ENCODE results near the gene PRAME.
"Not testable (repeated sequence)": the region's sequence is repeated elsewhere in the genome, so short reads cannot be mapped to it uniquely, and the experiment has no call there.

Gene PRAME

DNA sequence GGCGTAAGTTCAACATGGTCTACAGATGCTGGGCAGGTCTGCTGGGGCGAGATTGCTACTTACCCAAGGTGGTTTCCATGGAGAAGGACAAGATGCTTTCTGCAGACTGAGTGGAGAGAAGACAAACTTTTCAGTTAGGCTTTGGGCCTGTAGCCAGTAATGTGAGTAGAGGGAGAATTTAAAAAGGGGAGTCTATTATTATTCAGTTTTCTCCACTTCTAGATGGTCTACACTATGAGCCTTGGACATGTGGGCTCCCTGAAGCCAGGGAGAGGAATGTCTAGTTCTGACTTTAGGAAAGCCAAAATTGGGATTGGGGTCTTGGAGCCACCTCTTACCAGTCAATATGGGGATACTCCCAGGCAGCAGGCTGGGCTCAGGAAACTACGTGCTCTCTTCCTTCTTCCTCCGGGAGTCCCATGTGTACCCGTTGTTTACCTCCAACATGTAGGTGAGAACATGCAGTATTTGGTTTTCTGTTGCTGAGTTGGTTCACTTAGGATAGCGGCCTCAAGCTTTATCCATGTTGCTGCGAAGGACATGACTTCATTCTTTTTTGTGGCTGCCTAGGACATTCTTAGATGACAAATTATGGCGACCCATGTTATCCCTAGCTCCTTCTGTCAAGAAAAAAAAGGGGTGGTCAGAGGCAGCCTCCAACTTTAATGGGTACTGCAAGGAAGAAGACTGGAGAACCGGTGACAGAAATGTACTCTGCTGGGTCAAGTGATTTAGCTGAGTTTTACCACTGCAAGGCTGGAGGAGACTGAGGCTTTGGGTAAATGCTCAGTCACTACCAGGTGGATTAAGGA is 24.3 kb downstream of the PRAME start:
- Histone ChIP-seq H3K36me3 (replicated peaks) (no peaks in the 10 kb centered on the region), H3K27me3 (replicated peaks) (peaks cover 2% of the 10 kb centered on the region), H3K27ac (no peak overlapping the region), H3K4me3 (ENCODE audit: low read depth, low read length) (no peak overlapping the region)
- in situ Hi-C loops (cut with HindIII; ENCODE audit: low pct_ligation_motif_present, low sequenced_read_pairs), result no loop called here
- TF ChIP-seq, protein P1, sequence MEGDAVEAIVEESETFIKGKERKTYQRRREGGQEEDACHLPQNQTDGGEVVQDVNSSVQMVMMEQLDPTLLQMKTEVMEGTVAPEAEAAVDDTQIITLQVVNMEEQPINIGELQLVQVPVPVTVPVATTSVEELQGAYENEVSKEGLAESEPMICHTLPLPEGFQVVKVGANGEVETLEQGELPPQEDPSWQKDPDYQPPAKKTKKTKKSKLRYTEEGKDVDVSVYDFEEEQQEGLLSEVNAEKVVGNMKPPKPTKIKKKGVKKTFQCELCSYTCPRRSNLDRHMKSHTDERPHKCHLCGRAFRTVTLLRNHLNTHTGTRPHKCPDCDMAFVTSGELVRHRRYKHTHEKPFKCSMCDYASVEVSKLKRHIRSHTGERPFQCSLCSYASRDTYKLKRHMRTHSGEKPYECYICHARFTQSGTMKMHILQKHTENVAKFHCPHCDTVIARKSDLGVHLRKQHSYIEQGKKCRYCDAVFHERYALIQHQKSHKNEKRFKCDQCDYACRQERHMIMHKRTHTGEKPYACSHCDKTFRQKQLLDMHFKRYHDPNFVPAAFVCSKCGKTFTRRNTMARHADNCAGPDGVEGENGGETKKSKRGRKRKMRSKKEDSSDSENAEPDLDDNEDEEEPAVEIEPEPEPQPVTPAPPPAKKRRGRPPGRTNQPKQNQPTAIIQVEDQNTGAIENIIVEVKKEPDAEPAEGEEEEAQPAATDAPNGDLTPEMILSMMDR (IDR thresholded peaks at IDR 0.05; ENCODE audit: low read depth, low read length, missing control alignments), result no peak
- no peak for DNase-seq

DNA sequence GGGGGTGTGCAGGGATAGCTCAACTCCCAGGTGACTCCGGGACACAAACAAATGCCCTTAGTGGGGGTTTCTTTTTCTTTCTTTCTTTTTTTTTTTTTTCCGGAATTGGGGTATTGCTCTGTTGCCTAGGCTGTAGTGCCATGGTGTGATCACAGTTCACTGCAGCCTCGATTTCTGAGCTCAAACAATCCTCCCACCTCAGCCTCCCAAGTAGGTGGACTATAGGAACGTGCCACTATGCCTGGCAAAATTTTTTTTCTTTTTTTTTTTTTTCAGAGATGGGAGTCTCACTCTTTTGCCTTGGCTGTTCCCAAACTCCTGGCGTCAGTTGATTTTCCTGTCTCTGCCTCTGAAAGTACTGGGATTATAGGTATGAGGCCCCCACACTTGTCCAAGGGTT is 25.2 kb downstream of the PRAME start:
- Histone ChIP-seq H3K4me3 (ENCODE audit: low read depth, low read length) (no peak overlapping the region), H3K27ac (no peak overlapping the region), H3K36me3 (replicated peaks) (no peaks in the 10 kb centered on the region), H3K27me3 (replicated peaks) (peaks cover 2% of the 10 kb centered on the region)
- no peak for DNase-seq
- in situ Hi-C loops (cut with HindIII; ENCODE audit: low pct_ligation_motif_present, low sequenced_read_pairs), result no loop called here
- TF ChIP-seq, protein P1 (IDR thresholded peaks at IDR 0.05; ENCODE audit: low read depth, low read length, missing control alignments), result no peak

DNA sequence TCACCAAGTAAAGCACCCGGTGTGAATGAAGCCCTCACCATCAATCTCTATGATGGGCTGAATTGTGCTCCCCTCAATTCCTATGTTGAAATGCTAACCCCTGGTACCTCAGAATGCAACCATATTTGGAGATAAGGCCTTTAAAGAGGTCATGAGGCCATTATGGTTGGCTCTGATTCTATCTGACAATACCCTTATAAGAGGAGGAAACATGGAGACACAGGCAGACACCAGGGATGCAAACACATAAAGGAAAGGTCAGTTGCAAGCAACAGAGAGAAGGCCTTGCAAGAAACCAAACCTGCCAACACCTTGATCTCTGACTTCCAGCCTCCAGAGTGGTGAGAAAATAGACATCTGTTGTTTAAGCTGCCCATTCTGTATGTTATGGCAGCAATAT is 25.6 kb downstream of the PRAME start:
- no peak overlapping the region for H3K27ac ChIP-seq
- peaks cover 2% of the 10 kb centered on the region for H3K27me3 ChIP-seq (replicated peaks)
- DNase-seq, result no peak
- H3K4me3 ChIP-seq (ENCODE audit: low read depth, low read length), result no peak overlapping the region
- in situ Hi-C loops (cut with HindIII; ENCODE audit: low pct_ligation_motif_present, low sequenced_read_pairs), result no loop called here
- no peaks in the 10 kb centered on the region for H3K36me3 ChIP-seq (replicated peaks)
- TF ChIP-seq, protein P1 (IDR thresholded peaks at IDR 0.05; ENCODE audit: low read depth, low read length, missing control alignments), result no peak

DNA sequence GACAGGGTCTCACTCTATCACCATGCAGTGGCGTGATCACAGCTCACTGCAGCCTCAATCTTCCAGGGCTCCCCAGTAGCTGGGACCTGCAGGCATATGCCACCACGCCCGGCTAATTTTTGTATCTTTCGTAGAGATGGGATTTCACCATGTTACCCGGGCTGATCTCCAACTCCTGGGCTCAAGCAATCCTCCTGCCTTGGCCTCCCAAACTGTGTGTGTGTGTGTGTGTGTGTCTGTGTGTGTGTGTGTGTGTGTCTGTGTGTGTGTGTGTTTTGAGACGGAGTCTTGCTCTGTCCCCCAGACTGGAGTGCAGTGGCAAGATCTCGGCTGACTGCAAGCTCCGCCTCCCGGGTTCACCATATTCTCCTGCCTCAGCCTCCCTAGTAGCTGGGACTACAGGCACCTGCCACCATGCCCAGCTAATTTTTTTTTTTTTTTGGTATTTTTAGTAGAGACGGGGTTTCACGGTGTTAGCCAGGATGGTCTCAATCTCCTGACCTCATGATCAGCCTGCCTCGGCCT is 26.5 kb downstream of the PRAME start:
- in situ Hi-C loops (cut with HindIII; ENCODE audit: low pct_ligation_motif_present, low sequenced_read_pairs); H3K36me3 ChIP-seq (replicated peaks); H3K27ac ChIP-seq; H3K27me3 ChIP-seq (replicated peaks); H3K4me3 ChIP-seq (ENCODE audit: low read depth, low read length); DNase-seq: not testable (repeated sequence)

DNA sequence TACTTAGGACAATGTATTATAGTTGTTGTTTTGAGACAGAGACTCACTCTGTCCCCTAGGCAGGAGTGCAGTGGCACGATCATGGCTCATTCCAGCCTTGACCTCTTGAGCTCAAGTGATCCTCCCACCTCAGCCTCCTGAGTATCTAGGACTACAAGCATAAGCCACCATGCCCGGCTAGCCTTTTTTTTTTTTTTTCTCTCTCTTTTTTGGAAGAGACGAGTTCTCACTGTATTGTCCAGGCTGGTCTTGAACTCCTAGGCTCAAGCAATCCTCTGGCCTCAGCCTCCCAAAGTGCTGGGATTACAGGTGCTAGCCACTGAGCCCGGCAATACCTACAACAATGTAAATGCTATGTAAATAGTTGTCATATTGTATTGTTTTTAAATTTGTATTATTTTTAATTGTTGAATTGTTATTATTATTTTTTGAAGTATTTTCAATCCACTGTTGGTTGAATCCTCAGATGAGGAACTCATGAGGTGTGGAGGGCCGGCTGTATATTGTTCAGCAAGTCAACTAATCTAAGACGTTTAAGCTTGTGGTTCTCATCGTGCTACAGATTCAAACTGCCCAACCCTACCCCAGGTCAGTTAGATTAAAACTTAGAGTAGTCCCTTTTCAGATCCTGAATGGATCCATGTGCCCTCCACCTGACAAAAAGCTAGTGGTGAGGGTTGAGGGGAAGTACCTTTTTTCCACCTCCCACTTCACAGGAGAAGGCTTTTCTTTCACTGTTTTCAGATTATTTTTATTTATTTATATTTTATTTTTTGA is 27.1 kb downstream of the PRAME start:
- H3K27ac ChIP-seq, result no peak overlapping the region
- no peak overlapping the region for H3K4me3 ChIP-seq (ENCODE audit: low read depth, low read length)
- in situ Hi-C loops (cut with HindIII; ENCODE audit: low pct_ligation_motif_present, low sequenced_read_pairs), result no loop called here
- no peaks in the 10 kb centered on the region for H3K36me3 ChIP-seq (replicated peaks)
- TF ChIP-seq, protein P1 (IDR thresholded peaks at IDR 0.05; ENCODE audit: low read depth, low read length, missing control alignments), result no peak
- no peak for DNase-seq
- peaks cover 2% of the 10 kb centered on the region for H3K27me3 ChIP-seq (replicated peaks)

DNA sequence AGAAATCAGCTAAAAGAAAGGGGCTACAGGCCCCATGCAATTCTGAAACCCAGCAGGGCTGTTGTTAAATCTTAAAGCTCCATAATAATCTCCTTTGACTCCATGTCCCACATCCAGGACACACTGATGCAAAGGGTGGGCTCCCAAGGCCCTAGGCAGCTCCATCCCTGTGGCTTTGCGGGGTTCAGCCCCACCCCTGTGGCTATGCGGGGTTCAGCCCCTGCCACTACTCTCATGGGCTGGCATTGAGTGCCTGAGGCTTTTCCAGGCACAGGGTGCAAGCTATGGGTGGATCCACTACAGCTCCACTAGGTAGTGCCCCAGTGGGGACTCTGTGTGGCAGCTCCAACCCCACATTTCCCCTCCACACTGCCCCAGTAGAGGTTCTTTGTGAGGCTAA is 30.3 kb downstream of the PRAME start:
- no peak overlapping the region for H3K27ac ChIP-seq
- TF ChIP-seq, protein P1 (IDR thresholded peaks at IDR 0.05; ENCODE audit: low read depth, low read length, missing control alignments), result no peak
- no peak for DNase-seq
- no peaks in the 10 kb centered on the region for H3K27me3 ChIP-seq (replicated peaks)
- no peak overlapping the region for H3K4me3 ChIP-seq (ENCODE audit: low read depth, low read length)
- no peaks in the 10 kb centered on the region for H3K36me3 ChIP-seq (replicated peaks)
- in situ Hi-C loops (cut with HindIII; ENCODE audit: low pct_ligation_motif_present, low sequenced_read_pairs), result no loop called here

Measured in brain microvascular endothelial cell (primary cell).